H1 (cell line): ENCODE measurements around the gene PCDHGB3. TPM values are rescaled to one million over a fixed set of nuclear protein-coding genes. Genes with fewer than 3 reads are reported as not detected.
A peak's percentile ranks its signal among the peaks of the same experiment; 100 is the strongest.

Experiments used
- CTCF ChIA-PET: fragments of 300-600 bp; sonication (Branson Sonifier 250); formaldehyde crosslinking; loops from one replicate; lab custom pipeline; 2021; ENCODE audit not compliant: partially characterized antibody; lab: Charles Lee
- POLR2A ChIA-PET: fragments of 300-600 bp; sonication (Branson Sonifier 250); formaldehyde crosslinking; loops from one replicate; lab custom pipeline; 2021; ENCODE audit warnings: inconsistent platforms; ENCODE audit not compliant: partially characterized antibody; lab: Charles Lee
- DNase-seq, 2 experiments: peaks; one replicate each; pipeline versions ENCODE4 v3.0.0 to v3.0.0-alpha.2; 2010 to 2022; ENCODE audit warnings: low spot score in 2 of 2, low read depth in 1 of 2, mixed read lengths in 1 of 2
- FAIRE-seq: peaks from 2 replicates; lab custom pipeline; 2011; peaks lifted over from hg19 to GRCh38; lab: Jason Lieb, UNC
- H2AFZ ChIP-seq: 2 replicates; pipeline ENCODE4 v1.8.1; 2012; ENCODE audit warnings: low read length, inconsistent platforms
- H2AK5ac ChIP-seq: 2 replicates; pipeline ENCODE4 v1.6.1; 2013; ENCODE audit warnings: low read depth, low read length
- H2BK120ac ChIP-seq: replicated peaks from 2 replicates; pipeline ENCODE3; 2013; ENCODE audit warnings: low read depth, low read length, inconsistent platforms
- H2BK12ac ChIP-seq: 2 replicates; pipeline ENCODE4 v1.6.1; 2013; ENCODE audit warnings: low read depth, low read length
- H2BK15ac ChIP-seq: 2 replicates; pipeline ENCODE4 v1.6.1; 2013; ENCODE audit warnings: low read length
- H2BK20ac ChIP-seq: 2 replicates; pipeline ENCODE4 v1.6.1; 2013; ENCODE audit warnings: low read length
- H2BK5ac ChIP-seq: 2 replicates; pipeline ENCODE4 v1.6.1; 2013; ENCODE audit warnings: low read depth, low read length
- H3K14ac ChIP-seq: 2 replicates; pipeline ENCODE4 v1.6.1; 2013; ENCODE audit warnings: inconsistent platforms; ENCODE audit not compliant: insufficient read length
- H3K18ac ChIP-seq: 2 replicates; pipeline ENCODE4 v1.6.1; 2013; ENCODE audit warnings: low read length; ENCODE audit errors: extremely low read depth
- H3K23ac ChIP-seq: 2 replicates; pipeline ENCODE4 v1.6.1; 2013; ENCODE audit warnings: inconsistent platforms; ENCODE audit not compliant: insufficient read length
- H3K23me2 ChIP-seq: 2 replicates; pipeline ENCODE4 v1.6.1; 2013; ENCODE audit warnings: low read depth, low read length
- H3K27ac ChIP-seq: 2 replicates; pipeline ENCODE4 v1.6.1; 2011; ENCODE audit warnings: low read depth, low read length, inconsistent platforms
- H3K27me3 ChIP-seq, 4 experiments: replicated peaks in 1 of 4; 1 replicate in 1 of 4; 2 replicates in 3 of 4; pipeline versions ENCODE4 v1.6.1 to v1.8.1; 2011 to 2013; ENCODE audit warnings: low read length in 3 of 4, mild to moderate bottlenecking in 3 of 4, inconsistent platforms in 2 of 4, mixed read lengths in 2 of 4, moderate library complexity in 1 of 4; ENCODE audit not compliant: control insufficient read depth in 3 of 4, insufficient read depth in 3 of 4; ENCODE audit errors: extremely low read depth in 1 of 4
- H3K36me3 ChIP-seq, 4 experiments: 2 replicates each; pipeline versions ENCODE4 v1.6.1 to v1.8.1; 2011 to 2013; ENCODE audit warnings: mild to moderate bottlenecking in 4 of 4, low read length in 3 of 4, moderate library complexity in 2 of 4, control low read depth in 1 of 4, inconsistent platforms in 1 of 4; ENCODE audit not compliant: insufficient read depth in 4 of 4, control insufficient read depth in 2 of 4
- H3K4ac ChIP-seq: replicated peaks from 2 replicates; pipeline ENCODE3; 2013; ENCODE audit warnings: low read length, low read depth, mixed read lengths, inconsistent platforms; ENCODE audit not compliant: insufficient read length
- H3K4me1 ChIP-seq, 4 experiments: replicated peaks in 1 of 4; 1 replicate in 1 of 4; 2 replicates in 3 of 4; pipeline versions ENCODE4 v1.6.1 to v1.8.1; 2011 to 2013; ENCODE audit warnings: low read length in 3 of 4, inconsistent platforms in 2 of 4, mixed read lengths in 1 of 4; ENCODE audit not compliant: insufficient read depth in 4 of 4, control insufficient read depth in 3 of 4
- H3K4me2 ChIP-seq, 2 experiments: 2 replicates each; pipeline versions ENCODE4 v1.6.1 to v1.8.1; 2011 to 2013; ENCODE audit warnings: low read depth in 2 of 2, low read length in 2 of 2, control low read depth in 1 of 2, inconsistent platforms in 1 of 2, mild to moderate bottlenecking in 1 of 2; ENCODE audit not compliant: insufficient read depth in 1 of 2
- H3K4me3 ChIP-seq, 4 experiments: fragments of 200-600, 300-600 bp in 1 of 4; sonication (generic), shearing (Covaris generic), sonication (Bioruptor Twin) in 1 of 4; 2 replicates each; pipeline versions ENCODE4 v1.5.1 to v1.8.1; 2011 to 2016; ENCODE audit warnings: low read length in 4 of 4, low read depth in 3 of 4, control low read depth in 2 of 4, inconsistent platforms in 2 of 4, mild to moderate bottlenecking in 2 of 4, mixed read lengths in 1 of 4, moderate library complexity in 1 of 4; ENCODE audit not compliant: insufficient read depth in 2 of 4; ENCODE audit errors: extremely low read depth in 1 of 4
- H3K56ac ChIP-seq: replicated peaks from 2 replicates; pipeline ENCODE3; 2013; ENCODE audit warnings: low read depth, mild to moderate bottlenecking, mixed read lengths, low read length, inconsistent platforms; ENCODE audit not compliant: insufficient read length
- H3K79me1 ChIP-seq: 2 replicates; pipeline ENCODE4 v1.6.1; 2013; ENCODE audit warnings: low read depth, low read length, control low read depth
- H3K79me2 ChIP-seq, 2 experiments: 2 replicates each; pipeline versions ENCODE4 v1.6.1 to v1.8.1; 2012 to 2013; ENCODE audit warnings: low read length in 2 of 2, mild to moderate bottlenecking in 2 of 2, inconsistent platforms in 1 of 2; ENCODE audit not compliant: insufficient read depth in 2 of 2, control insufficient read depth in 1 of 2
- H3K9ac ChIP-seq, 4 experiments: replicated peaks in 1 of 4; 1 replicate in 1 of 4; 2 replicates in 3 of 4; pipeline versions ENCODE4 v1.6.1 to v1.8.1; 2011 to 2013; ENCODE audit warnings: low read depth in 3 of 4, low read length in 3 of 4, control low read depth in 2 of 4, mild to moderate bottlenecking in 2 of 4, moderate library complexity in 2 of 4, inconsistent platforms in 1 of 4; ENCODE audit errors: extremely low read depth in 1 of 4
- H3K9me3 ChIP-seq, 2 experiments: 2 replicates each; pipeline versions ENCODE4 v1.6.1 to v1.8.1; 2012 to 2013; ENCODE audit warnings: mild to moderate bottlenecking in 2 of 2, moderate library complexity in 2 of 2, control low read depth in 1 of 2, inconsistent platforms in 1 of 2, low read depth in 1 of 2, low read length in 1 of 2, mixed read lengths in 1 of 2; ENCODE audit not compliant: insufficient read depth in 2 of 2
- H4K20me1 ChIP-seq, 2 experiments: replicated peaks in 1 of 2; 2 replicates each; pipeline versions ENCODE3 to v1.8.1; 2011 to 2013; ENCODE audit warnings: inconsistent platforms in 2 of 2, low read length in 2 of 2, mild to moderate bottlenecking in 1 of 2; ENCODE audit not compliant: insufficient read depth in 2 of 2, control insufficient read depth in 1 of 2
- H4K5ac ChIP-seq: 2 replicates; pipeline ENCODE4 v1.6.1; 2013; ENCODE audit warnings: low read length, low read depth, mixed read lengths, inconsistent platforms; ENCODE audit not compliant: insufficient read length
- H4K8ac ChIP-seq: 2 replicates; pipeline ENCODE4 v1.8.0; 2013; ENCODE audit warnings: mild to moderate bottlenecking, moderate library complexity, low read length, inconsistent platforms; ENCODE audit not compliant: insufficient read depth; ENCODE audit errors: extremely low read depth
- H4K91ac ChIP-seq: replicated peaks from 2 replicates; pipeline ENCODE3; 2013; ENCODE audit warnings: low read length, mixed read lengths, inconsistent platforms; ENCODE audit not compliant: insufficient read length
- EGR1 ChIP-seq: IDR thresholded peaks from 2 replicates; pipeline ENCODE4 v1.6.1; 2011; ENCODE audit warnings: low read depth, low read length, borderline replicate concordance
- RNF2 ChIP-seq: fragments of 200-900, 300-1000 bp; sonication (generic); IDR thresholded peaks from 2 replicates; pipeline ENCODE4 v1.7.1; 2016; ENCODE audit warnings: borderline replicate concordance, low read depth, mild to moderate bottlenecking, antibody characterized with exemption, low read length; ENCODE audit not compliant: poor library complexity, severe bottlenecking; ENCODE audit errors: missing control alignments
- WGBS, 2 experiments: shearing (Covaris generic) in 1 of 2; methylation state at CpG; one replicate each; pipeline versions ENCODE4 v1.1.6 to v1.1.7; 2013 to 2015; ENCODE audit warnings: low lambda C conversion rate in 2 of 2, mixed read lengths in 2 of 2, inconsistent platforms in 1 of 2, low coverage in 1 of 2, missing lambda C conversion rate in 1 of 2; ENCODE audit not compliant: insufficient replicate concordance in 2 of 2, insufficient coverage in 1 of 2, insufficient read length in 1 of 2; ENCODE audit errors: extremely low coverage in 1 of 2, missing lambda C conversion rate in 1 of 2; 5-methylcytosine and 5-hydroxymethylcytosine counted together
- polyA plus RNA-seq, 7 experiments: library from polyadenylated mRNA; depleted of rRNA in 3 of 7; stranded (reverse) in 5 of 7; unstranded in 2 of 7; fragments of >200 nt in 5 of 7; fragments of 200-250 nt in 2 of 7; gene quantifications; 1 replicate in 5 of 7; 2 replicates in 1 of 7; 4 replicates in 1 of 7; pipeline versions ENCODE4 v1.2.1 to v1.2.3, GENCODE V29; 2011 to 2013; ENCODE audit warnings: missing spikeins in 2 of 7, mixed read lengths in 2 of 7
- total RNA-seq: library from RNA; stranded (reverse); fragmentation: NEBNext Ultra II Directional; extraction: Animal tissue kit (Norgen Biotek cat#: 25700); gene quantifications from 2 replicates; pipeline ENCODE4 v1.2.1, GENCODE V29; 2021

Gene PCDHGB3
- total and polyA plus RNA-seq, 2 of the 8 experiments (the other 6 are each of a cell fraction or from before 2014, with no cell fraction given) = 1.6 to 1.9 TPM

DNA sequence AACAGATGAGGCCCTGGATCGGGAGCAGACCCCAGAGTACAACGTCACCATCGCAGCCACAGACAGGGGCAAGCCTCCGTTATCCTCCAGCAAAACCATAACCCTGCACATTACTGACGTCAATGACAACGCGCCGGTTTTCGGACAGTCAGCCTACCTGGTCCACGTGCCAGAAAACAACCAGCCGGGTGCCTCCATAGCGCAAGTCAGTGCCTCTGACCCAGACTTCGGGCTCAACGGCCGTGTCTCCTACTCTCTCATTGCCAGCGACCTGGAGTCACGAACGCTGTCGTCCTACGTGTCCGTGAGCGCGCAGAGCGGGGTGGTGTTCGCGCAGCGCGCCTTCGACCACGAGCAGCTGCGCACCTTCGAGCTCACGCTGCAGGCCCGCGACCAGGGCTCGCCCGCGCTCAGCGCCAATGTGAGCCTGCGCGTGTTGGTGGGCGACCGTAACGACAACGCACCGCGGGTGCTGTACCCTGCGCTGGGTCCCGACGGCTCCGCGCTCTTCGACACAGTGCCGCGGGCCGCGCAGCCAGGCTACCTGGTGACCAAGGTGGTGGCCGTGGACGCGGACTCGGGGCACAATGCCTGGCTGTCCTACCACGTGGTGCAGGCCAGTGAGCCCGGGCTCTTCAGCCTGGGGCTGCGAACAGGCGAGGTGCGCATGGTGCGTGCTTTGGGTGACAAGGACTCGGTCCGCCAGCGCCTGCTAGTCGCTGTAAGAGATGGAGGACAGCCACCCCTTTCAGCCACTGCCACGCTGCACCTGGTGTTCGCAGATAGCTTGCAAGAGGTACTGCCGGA, 49.2 kb downstream of the PCDHGB3 start:
- ChIA-PET CTCF (interaction anchor here (0.9 to 23.3 kb wide), 21 partner anchors 9 to 284 kb away, joined by 3 to 1236 read pairs (median 14); partner anchors contain the start of genes PCDHB15, PCDHGA1, PCDHGA12 and PCDHGB3), POLR2A (interaction anchor here (0.6 kb wide), 1 partner anchor 1597 kb away, joined by 3 read pairs; no protein-coding TSS in a partner anchor)
- TF ChIP-seq RNF2 = peak; percentile 34
- no peak for TF ChIP-seq EGR1
- Histone ChIP-seq H2AFZ (no peak overlapping the region), H2BK5ac (no peak overlapping the region), H3K79me1 (no peaks in the 10 kb centered on the region), H3K56ac (no peak overlapping the region), H3K18ac (no peak overlapping the region), H4K8ac (no peak overlapping the region), H4K5ac (no peak overlapping the region), H2BK15ac (no peak overlapping the region), H3K23ac (no peak overlapping the region), H2BK20ac (no peak overlapping the region), H3K4me2 (no peak overlapping the region), H2BK12ac (0 out of 2 replicates have a peak overlapping the region, but pooled peaks have one; percentile 39), H3K4me1 (no peaks in the 10 kb centered on the region; a peak in 1 of 7 replicates), H3K36me3 (peaks cover 0 to 27% (median 3%) of the 10 kb centered on the region in 4 experiments; a peak in 3 of 8 replicates), H2BK120ac (no peak overlapping the region), H3K27me3 (peaks cover 0 to 12% (median 6%) of the 10 kb centered on the region in 4 experiments; a peak in 4 of 7 replicates), H3K4me3 (no peak overlapping the region), H3K4ac (no peak overlapping the region), H3K9ac (no peak overlapping the region), H2AK5ac (no peak overlapping the region), H4K20me1 (no peaks in the 10 kb centered on the region), H3K14ac (no peak overlapping the region), H3K23me2 (no peaks in the 10 kb centered on the region), H3K9me3 (peaks cover 36 to 38% of the 10 kb centered on the region in 2 experiments), H3K79me2 (no peaks in the 10 kb centered on the region), H4K91ac (no peak overlapping the region), H3K27ac (no peak overlapping the region)
- no peak for FAIRE-seq
- DNase-seq = no peak
- 94% methylated on average over 74 of the region's 74 CpGs; no CpG with 5 or more reads in 1 of the 2 experiments for WGBS, 2 experiments
